NCI-H460 (cell line): Measurements from ENCODE around the gene AVPR1A. TPM values are rescaled to one million over a fixed set of nuclear protein-coding genes. Genes with fewer than 3 reads are reported as not detected.

Experiments
- DNase-seq: peaks from one replicate; pipeline ENCODE4 v3.0.0-alpha.2; 2016; ENCODE audit warnings: low read depth; ENCODE audit errors: extremely low read depth
- total RNA-seq: library from RNA; depleted of rRNA; stranded (reverse); fragments of >200 nt; shearing (Covaris generic); gene quantifications from 2 replicates; pipeline ENCODE4 v1.2.3, GENCODE V29; 2014; rRNA removed

AVPR1A gene
- total RNA-seq, 1 experiment from 2014 or later, result not detected

DNA sequence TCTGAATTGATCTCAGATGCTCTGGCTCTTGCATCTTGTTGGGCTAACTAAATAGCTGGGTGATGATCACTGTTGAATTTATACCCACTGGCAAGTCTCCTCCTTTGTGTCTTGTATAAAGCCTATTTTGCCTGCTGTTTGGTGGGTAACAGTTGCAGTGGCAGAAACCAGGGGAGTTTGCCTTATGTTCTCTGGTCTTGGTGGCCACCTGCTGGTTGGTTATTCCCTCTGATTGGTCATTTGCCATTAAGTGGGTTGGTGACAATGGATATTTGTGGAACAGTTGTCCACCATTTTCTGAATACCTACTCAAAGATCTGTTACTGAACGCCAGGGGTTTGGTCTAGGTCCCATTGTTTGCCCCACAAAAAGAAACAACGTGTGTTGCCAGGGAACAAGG lies 52.1 kb downstream of the AVPR1A start:
- DNase-seq, result no peak

- DNase-seq, result no peak
Observed at GRCh38 chr12:63095369-63095980, 55.5 kb downstream of the AVPR1A start.

GRCh38 chr12:63093711-63094110 lies 57.3 kb downstream of the AVPR1A start:
- DNase-seq, result no peak

DNA sequence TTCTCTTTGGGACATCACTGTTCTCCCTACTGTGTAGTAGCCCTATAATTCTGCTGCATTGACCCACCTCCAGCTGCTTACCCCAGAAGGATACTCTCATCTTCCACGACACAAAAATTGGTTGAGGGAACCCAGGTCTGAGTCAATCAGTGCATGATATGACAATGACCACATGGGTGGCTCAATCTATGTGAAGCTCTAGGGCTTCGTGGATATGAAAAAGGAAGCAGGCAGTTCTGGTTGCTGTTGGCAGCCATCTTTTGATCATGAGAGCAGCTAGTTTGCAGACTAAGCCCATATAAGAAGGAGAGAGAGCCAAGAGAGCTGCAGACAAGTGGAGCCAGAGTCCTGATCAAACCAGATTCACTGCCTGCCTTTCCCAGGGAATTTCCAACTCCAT lies 57.9 kb downstream of the AVPR1A start:
- DNase-seq, result no peak

Other genes starting within 250 kb of the AVPR1A start
- gene PPM1H, start 216.1 kb downstream of the AVPR1A start, total RNA-seq, result 4.7 and 5.2 TPM in 2 replicates